HCT116 (cell line): Measurements from ENCODE around the gene CAPRIN2. TPM values are rescaled to one million over a fixed set of nuclear protein-coding genes. Genes with fewer than 3 reads are reported as not detected.
A peak's percentile ranks its signal among the peaks of the same experiment; 100 is the strongest.

Experiments used
- ATAC-seq: fragments of 200-7000 bp; cut with Tn5 transposase; 2 replicates; pipeline ENCODE4 v1.9.1; 2020; ENCODE audit warnings: mild to moderate bottlenecking, moderate library complexity
- BruUV-seq: library from RNA; stranded (reverse); fragments of 400-500 nt; replicated peaks from 2 replicates; lab custom pipeline; 2021; lab: Mats Ljungman, UMichigan
- CTCF ChIA-PET: fragments of 300-600 bp; sonication (Branson Sonifier 250); formaldehyde crosslinking; loops from one replicate; lab custom pipeline; 2021; ENCODE audit warnings: antibody characterized with exemption; lab: Charles Lee
- POLR2A ChIA-PET: fragments of 300-600, 350-600 bp; sonication (Branson Sonifier 250); formaldehyde crosslinking; loops from one replicate; lab custom pipeline; 2021; ENCODE audit warnings: antibody characterized with exemption; lab: Charles Lee
- RAD21 ChIA-PET, 2 experiments: fragments of 300-600 bp; sonication (Branson Sonifier 250); formaldehyde crosslinking; loops; one replicate each; lab custom pipeline; 2023; ENCODE audit warnings: low total read pairs in 2 of 2; ENCODE audit not compliant: uncharacterized antibody in 2 of 2, unreplicated experiment in 2 of 2, low non-redundant PET in 1 of 2; lab: Charles Lee
- DNase-seq: peaks from one replicate; pipeline ENCODE4 v3.0.0-alpha.2; 2010; ENCODE audit warnings: low read depth, low spot score
- H2AFZ ChIP-seq: fragments of 200-600 bp; shearing (Covaris generic), sonication (generic); 2 replicates; pipeline ENCODE4 v1.6.1; 2017; ENCODE audit warnings: low read depth, mixed run types, mixed read lengths, antibody characterized with exemption, low read length; ENCODE audit not compliant: poor library complexity, severe bottlenecking
- H3K27ac ChIP-seq: 2 replicates; pipeline ENCODE4 v1.5.1; 2012; ENCODE audit warnings: low read depth, low read length
- H3K27me3 ChIP-seq: fragments of 200-600 bp; sonication (generic); 2 replicates; pipeline ENCODE4 v1.6.1; 2016; ENCODE audit warnings: mixed run types, low read length, mixed read lengths; ENCODE audit not compliant: insufficient read depth
- H3K36me3 ChIP-seq, 2 experiments: fragments of 200-500 bp in 1 of 2; fragments of 200-600 bp in 1 of 2; sonication (Bioruptor generic) in 1 of 2; sonication (generic) in 1 of 2; 2 replicates each; pipeline versions ENCODE4 v1.5.1 to v1.6.1; 2014 to 2016; ENCODE audit warnings: low read length in 2 of 2, inconsistent platforms in 1 of 2, mixed read lengths in 1 of 2, mixed run types in 1 of 2; ENCODE audit not compliant: insufficient read depth in 2 of 2, control insufficient read depth in 1 of 2
- H3K4me1 ChIP-seq, 2 experiments: fragments of 200-600 bp in 1 of 2; sonication (generic) in 1 of 2; 2 replicates each; pipeline versions ENCODE4 v1.5.1 to v1.6.1; 2012 to 2017; ENCODE audit warnings: low read length in 2 of 2, inconsistent platforms in 1 of 2, mild to moderate bottlenecking in 1 of 2, mixed read lengths in 1 of 2, mixed run types in 1 of 2, moderate library complexity in 1 of 2; ENCODE audit not compliant: insufficient read depth in 2 of 2, control insufficient read depth in 1 of 2
- H3K4me2 ChIP-seq: fragments of 200-600 bp; sonication (generic); 2 replicates; pipeline ENCODE4 v1.6.1; 2017; ENCODE audit warnings: mixed run types, low read length, mixed read lengths
- H3K4me3 ChIP-seq, 2 experiments: fragments of 200-600 bp in 1 of 2; sonication (generic) in 1 of 2; replicated peaks in 1 of 2; 2 replicates each; pipeline ENCODE4 v1.5.1; 2011 to 2016; ENCODE audit warnings: low read length in 2 of 2, control low read depth in 1 of 2, low read depth in 1 of 2, mild to moderate bottlenecking in 1 of 2, mixed read lengths in 1 of 2, mixed run types in 1 of 2
- H3K79me2 ChIP-seq: fragments of 200-600 bp; sonication (generic); 2 replicates; pipeline ENCODE4 v1.6.1; 2017; ENCODE audit warnings: mild to moderate bottlenecking, mixed run types, low read length, moderate library complexity, mixed read lengths; ENCODE audit not compliant: insufficient read depth
- H3K9ac ChIP-seq: fragments of 200-600 bp; sonication (generic); 2 replicates; pipeline ENCODE4 v1.6.1; 2016; ENCODE audit warnings: low read length, mixed read lengths
- H3K9me2 ChIP-seq: fragments of 200-600 bp; sonication (generic), shearing (Covaris generic); 2 replicates; pipeline ENCODE4 v1.6.1; 2017; ENCODE audit warnings: mixed run types, mild to moderate bottlenecking, moderate library complexity; ENCODE audit not compliant: insufficient read depth
- H3K9me3 ChIP-seq, 2 experiments: fragments of 200-500 bp in 1 of 2; fragments of 200-600 bp in 1 of 2; sonication (Bioruptor generic) in 1 of 2; sonication (generic) in 1 of 2; 2 replicates each; pipeline ENCODE4 v1.6.1; 2014 to 2017; ENCODE audit warnings: low read length in 2 of 2, mixed read lengths in 2 of 2, inconsistent platforms in 1 of 2, low read depth in 1 of 2, mild to moderate bottlenecking in 1 of 2, mixed run types in 1 of 2, moderate library complexity in 1 of 2; ENCODE audit not compliant: control insufficient read depth in 1 of 2, insufficient read depth in 1 of 2
- H4K20me1 ChIP-seq: fragments of 200-600 bp; sonication (generic), shearing (Covaris generic); 2 replicates; pipeline ENCODE4 v1.6.1; 2017; ENCODE audit warnings: mixed run types, mild to moderate bottlenecking, moderate library complexity; ENCODE audit not compliant: insufficient read depth
- CBX3 ChIP-seq: IDR thresholded peaks from 2 replicates; pipeline ENCODE4 v1.6.1; 2012; ENCODE audit warnings: low read depth
- CTCF ChIP-seq, 3 experiments: fragments of 200-600 bp in 1 of 3; sonication (generic) in 1 of 3; IDR thresholded peaks in 2 of 3; conservative IDR thresholded peaks in 1 of 3; 2 replicates each; pipeline ENCODE4 v1.5.1; 2012 to 2017; ENCODE audit warnings: low read depth in 2 of 3, low read length in 2 of 3, antibody characterized with exemption in 1 of 3, borderline replicate concordance in 1 of 3, control low read depth in 1 of 3, mild to moderate bottlenecking in 1 of 3, mixed read lengths in 1 of 3, mixed run types in 1 of 3, moderate library complexity in 1 of 3; ENCODE audit not compliant: insufficient read depth in 1 of 3
- EGR1 ChIP-seq: IDR thresholded peaks from 2 replicates; pipeline ENCODE4 v1.6.1; 2012; ENCODE audit warnings: low read depth
- ELF1 ChIP-seq: IDR thresholded peaks from 2 replicates; pipeline ENCODE4 v1.6.1; 2012; ENCODE audit warnings: low read depth, borderline replicate concordance
- EZH2phosphoT487 ChIP-seq: fragments of 200-600 bp; IDR thresholded peaks from 2 replicates; pipeline ENCODE4 v1.6.1; 2018; ENCODE audit warnings: antibody characterized with exemption, borderline replicate concordance
- FOSL1 ChIP-seq: IDR thresholded peaks from 2 replicates; pipeline ENCODE4 v1.6.1; 2012; ENCODE audit warnings: low read depth
- MAX ChIP-seq: IDR thresholded peaks from 2 replicates; pipeline ENCODE4 v1.6.1; 2012
- POLR2AphosphoS5 ChIP-seq: IDR thresholded peaks from 2 replicates; pipeline ENCODE4 v1.6.1; 2011; ENCODE audit warnings: mild to moderate bottlenecking, low read depth, low read length, moderate library complexity
- RAD21 ChIP-seq: IDR thresholded peaks from 2 replicates; pipeline ENCODE4 v1.6.1; 2012; ENCODE audit warnings: low read depth, mild to moderate bottlenecking
- SIN3A ChIP-seq: IDR thresholded peaks from 2 replicates; pipeline ENCODE4 v1.6.1; 2012; ENCODE audit warnings: low read depth
- SP1 ChIP-seq: IDR thresholded peaks from 2 replicates; pipeline ENCODE4 v1.6.1; 2012; ENCODE audit warnings: low read depth
- SRF ChIP-seq: IDR thresholded peaks from 2 replicates; pipeline ENCODE4 v1.6.1; 2012; ENCODE audit warnings: low read depth
- YY1 ChIP-seq: IDR thresholded peaks from 2 replicates; pipeline ENCODE4 v1.6.1; 2011; ENCODE audit warnings: low read length, low read depth, moderate library complexity, mild to moderate bottlenecking; ENCODE audit not compliant: insufficient replicate concordance; ENCODE audit errors: extremely low read depth
- ZBTB33 ChIP-seq: IDR thresholded peaks from 2 replicates; pipeline ENCODE4 v1.6.1; 2011; ENCODE audit warnings: mild to moderate bottlenecking, low read length, moderate library complexity; ENCODE audit not compliant: insufficient replicate concordance; ENCODE audit errors: extremely low read depth
- ZFX ChIP-seq: fragments of 450-650 bp; IDR thresholded peaks from 2 replicates; pipeline ENCODE4 v1.6.1; 2017
- intact Hi-C: fragments of 100-400 bp; cut with micrococcal nuclease; formaldehyde crosslinking; loops from 2 replicates; pipeline ENCODE4 v1.10.0; 2022
- total RNA-seq: library from RNA; stranded (reverse); gene quantifications from one replicate; pipeline ENCODE4 v1.2.1, GENCODE V29; 2021; ENCODE audit not compliant: unreplicated experiment

Gene CAPRIN2
- total RNA-seq, 1 experiment from 2014 or later = 30.8 TPM

DNA sequence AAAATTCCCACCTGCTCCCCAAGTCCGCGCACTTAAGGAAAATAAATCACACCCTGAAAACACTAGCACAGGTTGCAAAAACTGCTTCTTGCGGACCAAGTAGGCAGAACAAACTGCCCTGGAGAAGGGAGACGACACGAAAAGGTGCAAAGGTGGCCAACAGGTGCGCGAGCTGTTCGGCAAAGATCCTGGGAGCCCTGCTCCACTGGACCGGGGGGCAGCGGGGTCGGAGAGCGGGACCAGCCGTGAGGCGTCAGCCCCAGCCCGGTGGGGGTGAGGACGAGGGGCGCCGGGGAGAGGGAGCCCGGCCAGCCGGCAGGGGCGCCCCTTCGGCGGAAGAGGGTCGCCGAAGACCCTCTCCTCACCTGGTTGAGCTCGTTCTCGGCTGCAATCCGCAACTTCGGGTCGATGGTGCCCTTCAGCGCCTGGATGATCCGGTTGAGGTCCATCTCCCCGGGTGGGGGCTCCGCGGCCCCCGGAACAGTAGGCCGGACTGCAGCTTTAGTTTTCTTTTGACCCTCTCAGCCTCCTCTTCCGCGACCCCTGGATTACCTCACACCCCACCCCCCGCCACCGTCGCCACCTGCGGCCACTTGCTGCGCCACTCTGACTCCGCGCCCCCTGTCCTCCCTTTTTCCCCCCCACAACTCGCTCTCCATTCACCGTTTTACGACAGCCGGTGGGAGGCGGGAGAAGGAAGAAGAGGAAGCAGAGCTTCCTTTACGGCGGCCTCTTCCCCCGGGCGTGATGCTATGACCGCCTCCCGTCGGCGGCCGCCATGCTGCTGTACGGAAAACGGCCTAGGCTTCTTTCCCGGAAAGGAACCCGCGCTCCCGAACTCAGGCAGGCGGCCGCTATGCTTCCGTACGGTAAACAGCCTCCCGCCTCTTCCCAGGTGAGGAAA lies 59.3 kb downstream of the CAPRIN2 start, which contains the start of gene IPO8:
Gene IPO8, minus strand, starts transcription at position 671 of the 904 bp plus-strand sequence. Its CDS starts 222 bp downstream, at position 449.
- no peaks in the 10 kb centered on the region for H3K36me3 ChIP-seq
- RAD21 ChIA-PET = interaction anchor here (0.6 to 0.7 kb wide), 3 partner anchors 98 to 1175 kb away, joined by 3 to 5 read pairs (median 4); no protein-coding TSS in a partner anchor
- TF ChIP-seq SP1 = 0 out of 2 replicates have a peak, but pooled peaks have one; percentile 40
- peak; percentile 50; the same call in 1 of the 2 replicates for TF ChIP-seq CBX3
- TF ChIP-seq SRF = no peak
- TF ChIP-seq YY1 = peak; percentile 100
- TF ChIP-seq SIN3A = peak; percentile 20; the same call in 1 of the 2 replicates
- TF ChIP-seq ELF1 = peak; percentile 59
- peak; percentile 63 for TF ChIP-seq POLR2AphosphoS5
- TF ChIP-seq EZH2phosphoT487 = no peak
- TF ChIP-seq RAD21 = no peak
- peak; percentile 64 for TF ChIP-seq MAX
- no peak for TF ChIP-seq ZBTB33
- peak in 2 of 3 experiments; percentile 29; a peak in 3 of 6 replicates for TF ChIP-seq CTCF (IDR thresholded peaks at IDR 0.05 in 2 of 3, conservative IDR thresholded peaks at IDR 0.05 in 1 of 3; ENCODE audit: borderline replicate concordance in 1 of 3, insufficient read depth in 1 of 3, low read depth in 2 of 3, low read length in 2 of 3)
- peak; percentile 53; the same call in 1 of the 2 replicates for TF ChIP-seq ZFX
- TF ChIP-seq EGR1 = peak; percentile 88
- TF ChIP-seq FOSL1 = no peak
- TF ChIP-seq, all 23 proteins: peak for 10
- peaks cover 50% of the 10 kb centered on the region for H3K79me2 ChIP-seq
- peak within 1 kb of the TSS; percentile 70 for H3K27ac ChIP-seq
- peak within 1 kb of the TSS; percentile 93 for H3K4me2 ChIP-seq
- TSS peak; percentile 72 for BruUV-seq
- no peaks in the 10 kb centered on the region for H3K9me2 ChIP-seq
- peak within 1 kb of the TSS; percentile 88 to 98 for H3K4me3 ChIP-seq
- H3K9ac ChIP-seq = peak within 1 kb of the TSS; percentile 81
- POLR2A ChIA-PET = interaction anchor here (0.6 to 1.3 kb wide), 8 partner anchors 12 to 158 kb away, joined by 3 to 5 read pairs (median 3); no protein-coding TSS in a partner anchor
- no peaks in the 10 kb centered on the region for H3K27me3 ChIP-seq
- H4K20me1 ChIP-seq = no peaks in the 10 kb centered on the region
- ATAC-seq (peak; percentile 84), DNase-seq (peak; percentile 87)
- H2AFZ ChIP-seq = peak within 1 kb of the TSS; percentile 86
- CTCF ChIA-PET = interaction anchor here (0.6 to 1.2 kb wide), 5 partner anchors 16 to 1173 kb away, joined by 3 to 4 read pairs (median 3); no protein-coding TSS in a partner anchor
- peaks cover 12 to 32% of the 10 kb centered on the region in 2 experiments; a peak in 3 of 4 replicates for H3K4me1 ChIP-seq
- no peaks in the 10 kb centered on the region for H3K9me3 ChIP-seq
- intact Hi-C loops = loop anchor here (5.0 kb wide), 2 partner anchors 62 to 102 kb away; no protein-coding TSS in a partner anchor
